HG02642 (cell line): ENCODE data around the gene KLHL34.

ENCODE experiments used
- ATAC-seq: cut with Tn5 transposase; IDR thresholded peaks from one replicate; pipeline ENCODE4 v1.9.1; 2021; ENCODE audit warnings: mild to moderate bottlenecking; ENCODE audit not compliant: unreplicated experiment, poor library complexity

KLHL34 gene

DNA sequence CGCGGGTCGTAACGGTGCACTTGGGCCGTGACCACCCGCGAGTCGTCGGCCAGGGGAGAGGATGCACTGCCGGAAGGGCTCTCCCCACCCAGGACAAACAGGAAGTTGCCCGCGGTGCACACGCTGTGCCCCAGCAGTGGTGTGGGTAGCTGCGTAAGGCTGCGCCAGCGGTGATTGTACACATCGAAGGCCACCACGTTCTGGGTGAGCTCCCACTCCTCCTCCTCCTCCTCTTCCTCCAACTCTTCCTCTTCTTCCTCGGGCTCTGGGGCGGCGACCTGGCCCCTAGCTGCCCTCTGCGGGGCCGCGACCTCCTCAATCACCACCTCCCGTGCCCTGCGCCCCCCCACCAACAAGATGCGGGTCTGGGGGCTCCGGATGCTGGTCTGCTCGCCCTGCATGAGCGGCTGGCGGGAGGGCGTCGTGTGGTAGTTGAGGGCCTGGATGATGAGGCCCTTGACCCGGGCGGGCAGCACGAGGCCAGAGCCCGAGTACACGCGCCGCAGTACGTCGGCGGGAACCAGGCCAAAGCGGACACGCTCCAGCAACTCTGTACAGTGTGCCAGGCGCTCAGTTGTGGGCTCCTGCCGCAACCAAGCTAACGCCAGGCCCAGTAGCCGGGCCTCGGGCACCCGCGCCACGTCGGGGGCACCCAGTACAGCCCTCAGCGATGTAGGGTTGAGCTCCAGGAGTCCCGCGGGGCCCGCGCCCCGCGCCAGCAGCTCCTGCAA is 1.4 kb downstream of the KLHL34 start:
- ATAC-seq = no peak

DNA sequence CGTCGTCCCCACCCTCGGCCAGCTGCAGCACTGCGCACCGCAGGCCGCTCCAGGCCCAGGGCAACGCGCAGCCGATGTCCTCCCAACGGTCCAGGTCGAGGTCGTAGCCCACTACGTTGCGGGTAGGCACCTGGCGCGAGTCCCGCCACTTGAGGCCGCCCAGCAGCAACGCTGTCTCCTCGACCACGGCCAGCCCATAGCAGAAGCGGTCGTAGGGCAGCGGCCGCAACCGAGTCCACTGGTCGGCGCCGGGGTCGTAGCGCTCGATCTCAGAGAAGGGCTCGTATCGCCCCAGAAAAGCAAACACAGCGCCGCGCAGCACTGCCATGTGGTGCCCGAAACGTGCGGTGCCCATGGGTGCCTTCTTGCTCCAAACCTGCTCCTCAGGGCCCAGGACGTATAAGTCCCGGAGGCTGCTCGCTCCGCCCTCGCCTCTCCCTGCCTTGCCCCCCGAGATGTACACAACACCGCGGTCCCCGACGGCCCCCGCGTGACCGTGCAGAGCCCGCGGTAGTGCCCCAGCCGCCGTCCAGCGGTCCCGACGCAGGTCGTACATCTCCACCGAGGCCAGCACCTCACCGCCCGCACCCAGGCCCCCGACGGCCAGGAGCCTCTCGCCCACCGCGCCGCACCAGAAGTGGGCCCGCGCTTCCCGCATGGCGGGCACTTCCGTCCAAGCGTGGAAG is 2.1 kb downstream of the KLHL34 start:
- ATAC-seq = no peak

DNA sequence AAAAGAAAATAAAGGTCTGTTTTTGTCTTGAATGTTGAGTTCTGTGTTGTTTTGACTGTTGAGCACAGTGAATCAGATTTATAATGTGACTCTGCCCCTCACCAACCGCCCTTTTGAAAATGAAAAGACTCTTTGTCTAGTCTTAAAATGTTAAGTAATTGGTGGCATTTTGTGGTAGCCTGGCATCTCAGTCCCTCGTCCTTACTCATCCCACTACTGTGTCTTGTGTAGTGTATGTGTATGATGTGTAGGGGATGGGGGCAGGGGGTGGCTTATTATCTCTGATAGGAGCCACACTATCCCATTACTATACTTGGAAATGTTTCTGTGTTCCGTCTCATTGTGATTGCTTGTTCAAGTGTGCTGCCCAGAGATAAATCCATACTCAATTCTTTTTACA is 12.2 kb downstream of the KLHL34 start:
- no peak for ATAC-seq

DNA sequence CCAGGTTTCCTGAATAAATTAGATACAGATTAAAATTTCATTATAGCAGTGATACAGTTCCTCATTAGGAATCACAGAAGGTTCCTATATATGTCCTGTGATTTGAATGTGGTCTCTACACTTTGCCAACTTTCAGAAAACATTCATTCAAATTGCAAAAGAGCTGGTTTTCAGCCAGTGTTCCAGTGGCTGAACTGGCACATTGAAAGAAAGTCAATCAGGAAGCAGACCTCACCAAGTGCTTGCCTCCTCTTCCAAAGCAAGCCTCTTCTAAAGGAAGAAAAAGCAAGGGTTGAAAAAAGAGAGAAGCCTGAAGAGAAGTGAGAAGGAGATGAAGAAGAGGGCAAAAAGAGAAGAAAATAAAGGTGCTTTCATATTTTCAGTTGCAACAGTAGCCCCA is 12.7 kb downstream of the KLHL34 start:
- no peak for ATAC-seq

DNA sequence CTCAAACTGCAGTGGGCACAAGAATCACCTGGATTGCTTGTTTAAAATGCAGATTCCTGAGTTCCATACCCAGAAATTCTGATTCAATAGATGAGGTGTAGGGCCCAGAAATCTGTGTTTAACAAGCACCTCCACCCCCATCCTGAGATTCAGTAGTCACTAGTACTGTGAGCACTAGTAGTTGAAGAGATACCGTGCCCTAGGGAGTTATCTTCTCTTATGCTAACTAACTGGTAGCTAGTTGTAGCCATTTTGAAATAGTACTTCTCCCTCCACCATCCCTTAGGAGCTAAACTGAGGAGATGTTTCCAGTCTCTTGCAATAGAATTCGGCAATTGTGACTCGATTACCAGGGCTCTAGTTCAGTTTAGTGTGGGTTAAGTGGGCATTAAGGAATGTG is 18.4 kb downstream of the KLHL34 start:
- no peak for ATAC-seq

DNA sequence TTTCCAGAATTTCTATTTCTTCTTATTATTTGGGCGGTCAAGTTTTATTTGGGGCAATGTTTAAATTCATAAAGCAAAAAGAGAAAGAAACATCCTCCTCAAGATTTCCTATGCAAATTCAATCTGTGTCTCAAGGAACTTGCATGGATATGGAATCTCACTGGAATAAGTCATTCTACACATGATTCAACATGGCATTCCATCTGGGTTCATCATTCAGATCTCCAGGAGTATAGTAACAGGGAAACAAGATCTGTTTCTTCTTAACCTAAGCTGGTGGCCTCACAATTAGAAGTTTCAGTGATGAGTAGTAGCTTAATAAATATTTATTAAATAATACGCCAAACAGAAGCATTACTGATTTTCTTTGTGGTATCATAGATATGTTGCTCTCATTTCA is 19.8 kb downstream of the KLHL34 start:
- no peak for ATAC-seq

DNA sequence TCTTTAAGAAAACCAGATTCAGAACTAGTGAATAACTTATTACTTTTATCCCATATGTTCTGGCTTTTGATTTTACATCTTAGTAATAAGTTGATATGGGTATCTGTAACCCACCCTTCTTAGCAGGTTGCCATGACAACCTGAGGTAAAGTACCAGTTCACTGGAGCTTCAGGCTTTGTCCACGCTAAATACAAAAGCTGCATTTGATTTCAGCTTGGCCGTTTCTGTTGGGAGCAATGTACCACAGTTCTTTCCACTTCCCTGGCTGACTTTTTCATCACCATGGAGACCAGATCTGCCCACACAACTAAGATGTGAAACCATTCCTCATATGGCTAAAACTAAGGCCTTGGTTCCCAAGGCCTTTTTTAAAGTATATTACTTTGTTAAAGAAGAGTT is 26.1 kb downstream of the KLHL34 start:
- ATAC-seq = no peak

DNA sequence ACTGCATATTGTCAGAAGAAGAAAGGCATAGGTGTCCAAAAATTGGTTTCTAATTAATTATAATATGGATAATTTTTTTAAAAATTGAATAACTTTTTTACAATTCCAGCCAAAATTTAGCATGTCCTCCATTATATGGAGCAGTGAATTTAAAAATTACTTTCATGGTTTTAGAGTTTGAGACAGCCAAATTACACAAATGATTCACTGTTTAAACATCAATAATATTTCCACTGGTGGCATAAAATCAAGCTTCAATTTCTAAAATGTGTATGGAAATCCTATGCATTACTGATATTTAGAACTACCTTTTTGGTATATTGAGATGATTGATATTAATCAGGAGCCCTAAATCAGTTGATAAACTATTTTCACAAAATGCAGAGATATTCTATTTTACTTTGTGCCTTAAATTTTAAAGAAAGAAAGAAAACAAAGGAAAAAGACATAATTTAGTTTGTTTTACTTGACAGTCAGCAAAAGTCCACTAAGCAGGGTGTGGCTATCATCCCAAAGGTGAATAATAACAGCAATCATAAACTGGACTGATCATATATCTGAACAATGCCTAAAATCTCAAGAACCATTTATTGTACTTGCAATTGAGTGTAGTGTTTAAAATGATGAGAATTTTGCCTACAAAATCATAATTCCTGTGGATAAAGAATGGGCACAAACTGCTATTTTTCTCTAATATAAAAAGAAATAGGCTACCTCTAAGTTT is 34.2 kb downstream of the KLHL34 start:
- ATAC-seq = no peak

DNA sequence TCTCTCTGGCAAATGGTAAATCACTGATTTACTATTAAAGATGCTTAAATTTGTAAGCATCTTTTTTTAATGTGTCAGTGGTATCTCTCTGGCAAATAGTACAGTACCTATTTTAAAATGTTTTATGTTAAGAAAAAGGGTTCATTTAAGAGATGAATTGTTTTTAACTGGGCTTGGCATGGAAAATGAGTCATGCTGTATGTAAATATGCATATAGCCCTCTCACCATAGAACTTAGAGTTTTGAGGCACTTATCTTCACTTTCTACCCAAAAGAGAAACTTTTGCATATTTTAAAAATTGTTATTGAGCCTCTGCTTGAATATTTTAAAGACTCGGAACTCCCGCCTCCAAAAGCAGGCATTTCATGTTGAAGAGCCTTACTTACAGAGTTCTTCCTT is 37.9 kb downstream of the KLHL34 start:
- ATAC-seq = no peak

DNA sequence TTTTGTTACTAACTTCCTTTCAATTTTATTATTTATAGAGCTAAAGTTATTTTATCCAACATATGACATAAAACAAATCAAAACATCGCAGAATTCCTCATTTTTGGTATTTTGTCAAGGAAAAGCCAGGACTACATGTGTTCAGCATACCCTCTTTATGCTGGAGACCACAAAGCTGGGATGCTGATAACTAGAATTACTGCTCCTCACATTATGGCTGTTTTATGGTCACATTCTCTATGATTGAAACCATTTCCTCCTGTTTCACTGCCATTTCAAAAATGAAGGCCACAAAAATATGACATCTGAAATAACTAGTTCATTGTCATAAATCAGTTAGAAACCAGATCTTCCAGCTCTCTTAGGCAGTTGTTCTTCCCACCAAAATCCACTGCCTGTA is 41.7 kb downstream of the KLHL34 start:
- ATAC-seq = no peak

DNA sequence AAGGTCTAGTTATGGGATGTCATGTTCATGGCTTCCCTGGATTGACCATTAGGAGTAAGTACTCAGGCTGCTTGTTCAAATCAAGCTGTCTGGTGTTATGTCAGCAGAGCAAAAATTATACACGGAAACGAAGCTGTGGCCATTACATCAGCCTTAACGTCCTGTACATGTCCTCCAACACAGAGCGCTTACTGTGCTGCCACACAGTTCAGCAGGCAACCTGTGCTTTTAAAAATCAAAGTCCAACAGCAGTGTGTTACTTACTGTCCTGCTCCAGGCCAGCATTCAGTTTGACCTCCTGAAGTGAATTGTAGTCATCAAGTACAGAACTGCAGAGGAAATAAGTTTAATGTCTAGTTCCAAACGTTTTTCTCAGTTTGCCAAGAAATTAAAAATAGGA is 46.0 kb downstream of the KLHL34 start:
- no peak for ATAC-seq

DNA sequence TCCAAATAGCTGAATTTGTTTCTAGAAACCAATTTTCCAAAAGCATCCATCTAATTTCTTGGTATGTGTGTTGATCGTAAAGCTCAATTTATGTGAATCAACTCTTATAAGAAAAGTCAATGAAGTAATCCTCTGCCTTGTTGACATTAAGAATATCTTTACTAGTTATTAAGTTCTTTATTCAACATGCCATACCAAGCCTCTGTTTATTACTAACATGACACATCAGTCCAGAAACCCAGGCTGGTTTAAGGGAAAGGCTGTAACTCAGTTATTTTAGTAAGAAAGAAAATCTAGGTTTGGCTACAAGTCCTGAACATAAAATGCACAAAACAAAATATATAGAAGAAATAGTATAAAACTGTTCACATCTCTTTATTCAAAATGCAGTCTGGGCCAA is 48.0 kb downstream of the KLHL34 start:
- ATAC-seq = no peak

DNA sequence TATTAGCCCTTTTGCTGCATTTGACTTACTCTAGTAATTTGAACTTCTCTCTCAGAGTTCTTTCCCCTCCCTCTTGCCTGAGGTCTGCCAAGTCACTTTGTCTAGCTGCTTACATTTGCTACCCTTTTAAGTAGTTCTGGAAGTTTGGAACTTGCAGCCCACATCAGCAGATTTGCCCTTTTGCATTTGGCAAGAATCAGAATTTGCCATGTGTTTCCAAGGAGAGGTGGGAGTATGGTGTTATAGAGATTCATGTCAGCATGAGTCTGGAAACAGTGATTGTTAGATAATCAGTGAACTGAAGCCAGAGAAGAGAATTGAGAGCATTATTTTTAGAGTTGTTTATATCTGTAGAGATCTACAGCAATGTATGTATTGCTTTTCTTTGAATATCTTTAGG is 52.1 kb downstream of the KLHL34 start:
- no peak for ATAC-seq
